Natural killer cell treated with Interleukin-12 subunit alpha and Interleukin-12 subunit beta and Interleukin-15 and Interleukin-18, amount 100 ng/mL, for 72 hours (primary cell): ENCODE measurements around the gene ACKR2. TPM values are rescaled to one million over a fixed set of nuclear protein-coding genes. Genes with fewer than 3 reads are reported as not detected.

Source experiments
- ATAC-seq, 2 donors: fragments of 150-1000 bp; cut with Tn5 transposase in 1 of 2; sonication (Bioruptor Pico), chemical (Tn5 transposase) in 1 of 2; 2 replicates each; pipeline ENCODE4 v1.10.0; 2021
- DNase-seq: peaks from one replicate; pipeline ENCODE4 v3.0.0; 2022; ENCODE audit warnings: low spot score
- H3K27ac Mint-ChIP-seq, 2 donors: 1 replicate in 1 of 2; 2 replicates in 1 of 2; pipeline ENCODE4 v1.8.0; 2022; ENCODE audit warnings: mixed read lengths in 2 of 2, mild to moderate bottlenecking in 1 of 2, moderate library complexity in 1 of 2
- H3K27me3 Mint-ChIP-seq, 2 donors: 1 replicate in 1 of 2; 2 replicates in 1 of 2; pipeline ENCODE4 v1.8.0; 2022; ENCODE audit warnings: mixed read lengths in 2 of 2
- H3K36me3 Mint-ChIP-seq: one replicate; pipeline ENCODE4 v1.8.0; 2022; ENCODE audit warnings: mixed read lengths
- H3K4me1 Mint-ChIP-seq, 2 donors: 1 replicate in 1 of 2; 2 replicates in 1 of 2; pipeline ENCODE4 v1.8.0; 2022; ENCODE audit warnings: low read depth in 2 of 2, mixed read lengths in 2 of 2, mild to moderate bottlenecking in 1 of 2
- H3K4me3 Mint-ChIP-seq: one replicate; pipeline ENCODE4 v1.8.0; 2022; ENCODE audit warnings: mixed read lengths
- H3K9me3 Mint-ChIP-seq: 2 replicates; pipeline ENCODE4 v1.8.0; 2022; ENCODE audit warnings: mixed read lengths
- total RNA-seq, 2 donors: library from RNA; stranded (reverse); gene quantifications; one replicate each; pipeline ENCODE4 v1.2.3, GENCODE V29; 2022

ACKR2 gene
- total RNA-seq, 2 donors from 2014 or later: 2.3 to 11.5 TPM

GRCh38 chr3:42786631-42787030, 22.6 kb upstream of the ACKR2 start:
- ATAC-seq (no peak), DNase-seq (no peak)
- Mint-ChIP-seq H3K27ac (no peak overlapping the region), H3K27me3 (no peaks in the 10 kb centered on the region), H3K4me3 (no peak overlapping the region), H3K9me3 (no peaks in the 10 kb centered on the region), H3K36me3 (peaks cover 23% of the 10 kb centered on the region), H3K4me1 (peaks cover 0 to 9% of the 10 kb centered on the region in 2 donors)

- Mint-ChIP-seq H3K36me3 (peaks cover 12% of the 10 kb centered on the region), H3K4me3 (no peak overlapping the region), H3K27ac (no peak overlapping the region), H3K27me3 (no peaks in the 10 kb centered on the region), H3K9me3 (no peaks in the 10 kb centered on the region), H3K4me1 (peaks cover 4 to 9% of the 10 kb centered on the region in 2 donors)
- DNase-seq (no peak), ATAC-seq (no peak)
Observed at GRCh38 chr3:42790714-42791229, 18.5 kb upstream of the ACKR2 start.

GRCh38 chr3:42795621-42796181, 13.5 kb upstream of the ACKR2 start:
- Mint-ChIP-seq H3K4me3 (no peak overlapping the region), H3K27me3 (no peaks in the 10 kb centered on the region), H3K4me1 (peaks cover 10% of the 10 kb centered on the region in 2 donors), H3K9me3 (no peaks in the 10 kb centered on the region), H3K27ac (no peak overlapping the region), H3K36me3 (no peaks in the 10 kb centered on the region)
- ATAC-seq (no peak), DNase-seq (no peak)

GRCh38 chr3:42796332-42796885, 12.8 kb upstream of the ACKR2 start:
- Mint-ChIP-seq H3K27me3 (no peaks in the 10 kb centered on the region), H3K9me3 (no peaks in the 10 kb centered on the region), H3K27ac (no peak overlapping the region), H3K4me3 (no peak overlapping the region), H3K36me3 (no peaks in the 10 kb centered on the region), H3K4me1 (peaks cover 14 to 17% of the 10 kb centered on the region in 2 donors)
- ATAC-seq: no peak
- no peak for DNase-seq

GRCh38 chr3:42799376-42799775, 9.9 kb upstream of the ACKR2 start:
- peaks cover 5% of the 10 kb centered on the region for H3K36me3 Mint-ChIP-seq
- no peak overlapping the region for H3K27ac Mint-ChIP-seq
- ATAC-seq: no peak
- DNase-seq: no peak
- H3K4me3 Mint-ChIP-seq: no peak overlapping the region
- H3K4me1 Mint-ChIP-seq: peaks cover 21 to 35% of the 10 kb centered on the region in 2 donors
- H3K9me3 Mint-ChIP-seq: no peaks in the 10 kb centered on the region
- H3K27me3 Mint-ChIP-seq: no peaks in the 10 kb centered on the region

- ATAC-seq: no peak
- Mint-ChIP-seq H3K27ac (no peak overlapping the region), H3K4me1 (peaks cover 22 to 44% of the 10 kb centered on the region in 2 donors), H3K27me3 (no peaks in the 10 kb centered on the region), H3K9me3 (no peaks in the 10 kb centered on the region), H3K36me3 (peaks cover 5% of the 10 kb centered on the region), H3K4me3 (no peak overlapping the region)
- no peak for DNase-seq
Observed at GRCh38 chr3:42800251-42800650, 9.0 kb upstream of the ACKR2 start.

GRCh38 chr3:42801048-42801620, 8.1 kb upstream of the ACKR2 start:
- Mint-ChIP-seq H3K4me3 (no peak overlapping the region), H3K9me3 (no peaks in the 10 kb centered on the region), H3K27ac (no peak overlapping the region), H3K27me3 (peaks cover 3 to 8% of the 10 kb centered on the region in 2 donors), H3K36me3 (peaks cover 5% of the 10 kb centered on the region), H3K4me1 (peaks cover 22 to 38% of the 10 kb centered on the region in 2 donors)
- DNase-seq: no peak
- ATAC-seq: no peak

- Mint-ChIP-seq H3K27ac (no peak overlapping the region), H3K4me3 (no peak overlapping the region), H3K4me1 (peaks cover 22 to 38% of the 10 kb centered on the region in 2 donors), H3K27me3 (peaks cover 3 to 15% of the 10 kb centered on the region in 2 donors), H3K9me3 (no peaks in the 10 kb centered on the region), H3K36me3 (peaks cover 5% of the 10 kb centered on the region)
- DNase-seq (no peak), ATAC-seq (no peak)
Observed at GRCh38 chr3:42801784-42802183, 7.5 kb upstream of the ACKR2 start.

- H3K9me3 Mint-ChIP-seq: no peaks in the 10 kb centered on the region
- DNase-seq (no peak), ATAC-seq (no peak)
- H3K27ac Mint-ChIP-seq: peak overlapping the region; percentile 94 to 96
- peak overlapping the region; percentile 99 for H3K4me3 Mint-ChIP-seq
- peaks cover 22 to 38% of the 10 kb centered on the region in 2 donors for H3K4me1 Mint-ChIP-seq
- peaks cover 5% of the 10 kb centered on the region for H3K36me3 Mint-ChIP-seq
- peaks cover 3 to 21% of the 10 kb centered on the region in 2 donors for H3K27me3 Mint-ChIP-seq
Observed at GRCh38 chr3:42802876-42803413, 6.3 kb upstream of the ACKR2 start.

- peak overlapping the region; percentile 94 to 96 for H3K27ac Mint-ChIP-seq
- peaks cover 5% of the 10 kb centered on the region for H3K36me3 Mint-ChIP-seq
- H3K4me3 Mint-ChIP-seq: peak overlapping the region; percentile 99
- ATAC-seq (peak; percentile 48 to 66), DNase-seq (peak; percentile 65)
- peaks cover 22 to 38% of the 10 kb centered on the region in 2 donors for H3K4me1 Mint-ChIP-seq
- H3K9me3 Mint-ChIP-seq: no peaks in the 10 kb centered on the region
- peaks cover 3 to 21% of the 10 kb centered on the region in 2 donors for H3K27me3 Mint-ChIP-seq
Observed at GRCh38 chr3:42803414-42804105, 5.7 kb upstream of the ACKR2 start.

- H3K4me3 Mint-ChIP-seq: peak within 1 kb of the TSS; percentile 99
- ATAC-seq: peak; percentile 100
- peaks cover 5% of the 10 kb centered on the region for H3K36me3 Mint-ChIP-seq
- no peaks in the 10 kb centered on the region for H3K9me3 Mint-ChIP-seq
- peaks cover 6 to 21% of the 10 kb centered on the region in 2 donors for H3K27me3 Mint-ChIP-seq
- H3K27ac Mint-ChIP-seq: peak within 1 kb of the TSS; percentile 94 to 96
- H3K4me1 Mint-ChIP-seq: peaks cover 22 to 38% of the 10 kb centered on the region in 2 donors
- peak; percentile 96 for DNase-seq
Observed at GRCh38 chr3:42804106-42804830, 5.0 kb upstream of the ACKR2 start, which contains the start of gene HIGD1A. TSS of gene HIGD1A (minus strand) at chr3:42804490. CDS start at chr3:42794253, 10,237 bp downstream.

GRCh38 chr3:42804831-42805132, 4.5 kb upstream of the ACKR2 start:
- H3K4me3 Mint-ChIP-seq: peak overlapping the region; percentile 99
- DNase-seq (no peak), ATAC-seq (no peak)
- H3K27ac Mint-ChIP-seq: peak overlapping the region; percentile 94 to 96
- H3K4me1 Mint-ChIP-seq: peaks cover 22 to 38% of the 10 kb centered on the region in 2 donors
- no peaks in the 10 kb centered on the region for H3K9me3 Mint-ChIP-seq
- peaks cover 5% of the 10 kb centered on the region for H3K36me3 Mint-ChIP-seq
- peaks cover 9 to 21% of the 10 kb centered on the region in 2 donors for H3K27me3 Mint-ChIP-seq

GRCh38 chr3:42805141-42805821, 4.0 kb upstream of the ACKR2 start:
- Mint-ChIP-seq H3K4me3 (peak overlapping the region; percentile 99), H3K36me3 (peaks cover 5% of the 10 kb centered on the region), H3K4me1 (peaks cover 22 to 38% of the 10 kb centered on the region in 2 donors), H3K27ac (peak overlapping the region; percentile 94 to 96), H3K27me3 (peaks cover 9 to 22% of the 10 kb centered on the region in 2 donors), H3K9me3 (no peaks in the 10 kb centered on the region)
- no peak for ATAC-seq
- DNase-seq: no peak
